ENCODE measurements around the gene CHCT1. TPM values are rescaled to one million over a fixed set of nuclear protein-coding genes. Genes with fewer than 3 reads are reported as not detected.

CHCT1 gene
- total RNA-seq, 1 donor from 2014 or later, result 1.6 TPM

DNA sequence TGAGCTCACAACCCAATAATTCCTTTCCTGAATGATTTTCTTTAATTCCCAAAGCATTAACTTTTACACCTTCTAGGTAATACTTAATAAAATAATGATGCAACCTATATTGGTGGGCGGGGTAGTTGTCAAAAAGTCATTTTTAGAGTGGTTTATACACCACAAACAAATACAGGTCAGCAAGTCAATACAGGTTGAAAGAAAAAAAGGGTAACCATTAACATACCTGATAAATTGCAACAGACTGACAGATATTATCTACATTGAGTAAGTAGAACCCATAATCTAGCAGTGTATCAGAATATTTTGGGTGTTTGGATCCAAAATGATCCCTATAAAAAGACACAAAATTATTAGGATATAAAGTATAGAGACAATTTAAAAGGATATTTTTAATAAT lies 39.3 kb downstream of the CHCT1 start:
- Histone ChIP-seq H3K4me1 (ENCODE audit: control insufficient read depth in 3 of 3, insufficient read depth in 3 of 3, low read length in 3 of 3) (no peaks in the 10 kb centered on the region), H3K9ac (ENCODE audit: low read depth in 1 of 3, low read length in 3 of 3) (no peak overlapping the region), H3K36me3 (ENCODE audit: control insufficient read depth in 3 of 3, insufficient read depth in 3 of 3, low read length in 3 of 3) (peaks cover 5 to 61% (median 8%) of the 10 kb centered on the region in 3 donors), H3K27me3 (ENCODE audit: control insufficient read depth in 3 of 3, insufficient read depth in 3 of 3, low read length in 3 of 3) (no peaks in the 10 kb centered on the region), H3K4me3 (ENCODE audit: low read length in 3 of 3) (no peak overlapping the region), H3K9me3 (ENCODE audit: control insufficient read depth in 3 of 3, low read length in 3 of 3) (no peaks in the 10 kb centered on the region), H3K27ac (ENCODE audit: low read depth, low read length) (no peak overlapping the region)

DNA sequence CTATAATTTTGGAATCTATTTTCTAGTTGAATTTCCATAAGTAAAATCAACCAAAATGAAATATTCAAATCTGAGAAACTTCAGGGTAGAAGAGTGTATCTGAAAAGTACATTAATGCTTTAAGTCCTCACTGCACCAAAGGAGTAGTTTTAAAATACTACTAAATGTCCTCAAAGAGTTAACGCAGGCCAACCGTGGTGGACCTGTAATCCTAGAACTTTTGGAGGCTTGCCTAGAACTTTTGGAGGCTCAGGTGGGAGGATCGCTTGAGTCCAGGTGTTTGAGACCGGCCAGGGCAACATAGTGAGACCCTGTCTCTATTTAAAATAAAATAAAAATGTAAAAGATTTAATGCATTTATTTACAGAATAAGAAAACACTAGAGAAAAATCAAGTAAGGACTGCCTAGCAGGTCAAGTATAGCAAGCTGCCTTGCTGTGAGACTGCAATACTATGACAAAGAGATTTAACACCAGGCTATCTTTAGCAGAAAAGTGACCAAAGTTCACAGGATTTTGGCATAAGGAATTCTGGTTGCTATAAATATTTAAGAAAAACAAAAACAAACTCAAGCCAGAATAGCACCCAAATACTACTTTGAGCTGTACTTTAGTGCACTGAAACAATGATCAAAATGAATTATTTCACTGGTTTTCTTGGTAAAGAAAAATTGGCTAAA lies 41.0 kb downstream of the CHCT1 start:
- H3K36me3 ChIP-seq (ENCODE audit: control insufficient read depth in 3 of 3, insufficient read depth in 3 of 3, low read length in 3 of 3), result peaks cover 0 to 52% (median 2%) of the 10 kb centered on the region in 3 donors

DNA sequence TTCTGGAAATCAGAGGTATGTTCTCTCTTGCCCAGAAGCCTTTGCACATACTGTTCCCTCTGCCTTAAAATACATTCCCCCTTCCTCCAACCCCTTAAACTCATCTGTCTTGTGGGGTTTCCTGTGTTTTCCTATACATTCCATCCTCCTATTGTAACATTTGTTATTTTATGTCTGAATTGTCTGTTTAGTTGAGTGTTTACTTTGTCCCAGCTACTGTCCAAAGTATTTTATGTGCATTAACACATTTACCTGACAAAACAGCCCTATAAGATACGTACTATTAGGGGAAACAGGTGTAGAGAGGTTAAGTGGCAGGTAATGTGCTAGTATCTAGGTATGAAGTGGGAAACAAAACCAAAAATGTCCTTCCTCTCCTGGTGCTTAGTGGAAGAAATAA lies 42.1 kb downstream of the CHCT1 start:
- H3K27me3 ChIP-seq (ENCODE audit: control insufficient read depth in 3 of 3, insufficient read depth in 3 of 3, low read length in 3 of 3), result no peaks in the 10 kb centered on the region
- H3K4me1 ChIP-seq (ENCODE audit: control insufficient read depth in 3 of 3, insufficient read depth in 3 of 3, low read length in 3 of 3), result peaks cover 4 to 9% (median 4%) of the 10 kb centered on the region in 3 donors
- no peaks in the 10 kb centered on the region for H3K9me3 ChIP-seq (ENCODE audit: control insufficient read depth in 3 of 3, low read length in 3 of 3)
- H3K4me3 ChIP-seq (ENCODE audit: low read length in 3 of 3), result no peak overlapping the region
- H3K27ac ChIP-seq (ENCODE audit: low read depth, low read length), result no peak overlapping the region
- H3K36me3 ChIP-seq (ENCODE audit: control insufficient read depth in 3 of 3, insufficient read depth in 3 of 3, low read length in 3 of 3), result peaks cover 0 to 50% (median 0%) of the 10 kb centered on the region in 3 donors
- no peak overlapping the region for H3K9ac ChIP-seq (ENCODE audit: low read depth in 1 of 3, low read length in 3 of 3)

More for the DNA sequence above, 41.0 kb downstream of the CHCT1 start:
- Histone ChIP-seq H3K27me3 (ENCODE audit: control insufficient read depth in 3 of 3, insufficient read depth in 3 of 3, low read length in 3 of 3) (no peaks in the 10 kb centered on the region), H3K9me3 (ENCODE audit: control insufficient read depth in 3 of 3, low read length in 3 of 3) (no peaks in the 10 kb centered on the region), H3K4me1 (ENCODE audit: control insufficient read depth in 3 of 3, insufficient read depth in 3 of 3, low read length in 3 of 3) (peaks cover 0 to 3% (median under 1%) of the 10 kb centered on the region in 3 donors), H3K27ac (ENCODE audit: low read depth, low read length) (no peak overlapping the region), H3K9ac (ENCODE audit: low read depth in 1 of 3, low read length in 3 of 3) (no peak overlapping the region), H3K4me3 (ENCODE audit: low read length in 3 of 3) (no peak overlapping the region)

DNA sequence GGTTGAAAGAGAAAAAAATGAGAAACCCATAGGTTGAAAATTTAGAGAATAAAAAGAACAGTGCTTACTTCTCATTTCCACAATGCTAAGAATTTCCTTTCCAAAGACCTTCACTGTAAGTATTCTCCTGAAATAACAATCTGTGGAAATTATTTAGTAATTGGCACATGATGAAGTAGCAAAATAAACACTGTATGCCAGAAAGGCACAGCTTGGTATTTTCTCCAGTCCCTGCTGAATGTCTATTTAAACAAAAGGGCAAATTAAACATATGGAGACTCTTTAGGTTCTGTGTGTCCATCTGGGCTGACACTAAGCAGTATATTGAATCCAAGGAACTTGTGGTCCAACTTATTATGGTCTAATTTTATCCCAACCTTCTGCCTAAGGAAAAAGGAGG lies 46.1 kb downstream of the CHCT1 start:
- Histone ChIP-seq H3K9ac (ENCODE audit: low read depth in 1 of 3, low read length in 3 of 3) (peak overlapping the region in 1 of 3 donors; percentile 20), H3K4me1 (ENCODE audit: control insufficient read depth in 3 of 3, insufficient read depth in 3 of 3, low read length in 3 of 3) (peaks cover 8 to 18% (median 8%) of the 10 kb centered on the region in 3 donors), H3K36me3 (ENCODE audit: control insufficient read depth in 3 of 3, insufficient read depth in 3 of 3, low read length in 3 of 3) (peaks cover 0 to 22% (median 0%) of the 10 kb centered on the region in 3 donors), H3K27me3 (ENCODE audit: control insufficient read depth in 3 of 3, insufficient read depth in 3 of 3, low read length in 3 of 3) (no peaks in the 10 kb centered on the region), H3K27ac (ENCODE audit: low read depth, low read length) (peak overlapping the region; percentile 20), H3K4me3 (ENCODE audit: low read length in 3 of 3) (no peak overlapping the region), H3K9me3 (ENCODE audit: control insufficient read depth in 3 of 3, low read length in 3 of 3) (no peaks in the 10 kb centered on the region)

DNA sequence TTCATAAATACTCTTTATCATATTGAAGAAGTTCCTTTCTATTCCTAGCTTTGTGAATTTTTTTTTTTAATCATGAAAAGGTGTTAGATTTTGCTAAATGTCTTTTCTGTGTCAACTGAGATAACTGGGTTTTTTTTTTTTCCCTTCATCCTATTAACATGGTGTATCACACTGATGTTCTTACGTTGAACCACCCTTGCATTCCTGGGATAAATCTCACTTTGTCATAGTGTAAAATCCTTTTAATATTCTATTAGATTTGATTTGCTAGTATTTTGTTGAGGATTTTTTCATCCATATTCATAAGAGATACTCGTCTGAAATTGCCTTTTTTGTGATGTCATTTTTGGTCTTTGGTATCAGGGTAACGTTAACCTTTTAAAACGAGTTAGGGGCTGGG lies 49.2 kb downstream of the CHCT1 start:
- H3K9ac ChIP-seq (ENCODE audit: low read depth in 1 of 3, low read length in 3 of 3), result no peak overlapping the region
- no peaks in the 10 kb centered on the region for H3K27me3 ChIP-seq (ENCODE audit: control insufficient read depth in 3 of 3, insufficient read depth in 3 of 3, low read length in 3 of 3)
- peaks cover 0 to 3% (median 0%) of the 10 kb centered on the region in 3 donors for H3K36me3 ChIP-seq (ENCODE audit: control insufficient read depth in 3 of 3, insufficient read depth in 3 of 3, low read length in 3 of 3)

DNA sequence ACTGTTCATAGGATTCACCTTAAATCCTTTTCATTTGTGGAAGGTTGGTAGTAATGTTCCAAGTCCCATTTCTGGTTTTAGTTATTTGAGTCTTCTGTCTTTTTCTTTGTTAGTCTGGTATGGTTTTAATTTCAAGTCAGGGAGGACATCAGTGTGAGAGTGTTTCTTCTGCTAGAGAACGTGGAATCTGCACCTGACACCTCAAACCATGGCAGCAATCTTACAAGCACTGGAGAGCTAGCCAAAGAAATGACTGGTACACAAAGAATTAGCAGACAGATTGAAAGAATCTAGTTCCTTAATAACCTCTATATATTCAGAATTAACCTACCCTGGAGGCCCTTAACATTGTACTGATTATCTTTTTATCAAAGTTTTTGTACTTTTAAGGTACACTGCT lies 50.2 kb downstream of the CHCT1 start:
- H3K27me3 ChIP-seq (ENCODE audit: control insufficient read depth in 3 of 3, insufficient read depth in 3 of 3, low read length in 3 of 3), result no peaks in the 10 kb centered on the region
- H3K4me1 ChIP-seq (ENCODE audit: control insufficient read depth in 3 of 3, insufficient read depth in 3 of 3, low read length in 3 of 3), result peaks cover 8 to 18% (median 8%) of the 10 kb centered on the region in 3 donors
- H3K4me3 ChIP-seq (ENCODE audit: low read length in 3 of 3), result no peak overlapping the region
- peaks cover 0 to 6% (median 0%) of the 10 kb centered on the region in 3 donors for H3K36me3 ChIP-seq (ENCODE audit: control insufficient read depth in 3 of 3, insufficient read depth in 3 of 3, low read length in 3 of 3)
- H3K27ac ChIP-seq (ENCODE audit: low read depth, low read length), result no peak overlapping the region
- H3K9ac ChIP-seq (ENCODE audit: low read depth in 1 of 3, low read length in 3 of 3), result no peak overlapping the region
- H3K9me3 ChIP-seq (ENCODE audit: control insufficient read depth in 3 of 3, low read length in 3 of 3), result no peaks in the 10 kb centered on the region

More for the DNA sequence above, 49.2 kb downstream of the CHCT1 start:
- H3K9me3 ChIP-seq (ENCODE audit: control insufficient read depth in 3 of 3, low read length in 3 of 3), result no peaks in the 10 kb centered on the region
- H3K4me1 ChIP-seq (ENCODE audit: control insufficient read depth in 3 of 3, insufficient read depth in 3 of 3, low read length in 3 of 3), result peaks cover 8 to 18% (median 8%) of the 10 kb centered on the region in 3 donors
- no peak overlapping the region for H3K4me3 ChIP-seq (ENCODE audit: low read length in 3 of 3)
- H3K27ac ChIP-seq (ENCODE audit: low read depth, low read length), result no peak overlapping the region

DNA sequence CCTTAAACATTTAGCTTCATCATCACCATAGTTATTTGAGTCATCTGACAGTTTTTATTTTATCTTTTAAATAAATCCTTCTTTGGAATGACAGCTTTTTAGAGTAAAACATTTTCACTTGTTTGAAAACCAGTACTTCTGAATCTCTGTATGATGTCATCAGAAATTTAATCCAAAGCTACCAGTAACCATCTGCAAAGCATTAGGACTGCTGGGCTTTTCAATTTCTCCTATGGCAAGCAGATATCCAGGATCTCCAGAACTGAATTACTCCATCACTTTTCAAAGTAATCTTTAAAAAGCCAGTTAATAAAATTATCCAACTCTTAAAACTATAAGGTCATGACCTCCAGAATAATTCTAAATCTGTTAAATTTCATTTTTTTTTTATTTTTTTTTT lies 51.5 kb downstream of the CHCT1 start:
- no peak overlapping the region for H3K27ac ChIP-seq (ENCODE audit: low read depth, low read length)
- H3K27me3 ChIP-seq (ENCODE audit: control insufficient read depth in 3 of 3, insufficient read depth in 3 of 3, low read length in 3 of 3), result no peaks in the 10 kb centered on the region
- no peak overlapping the region for H3K4me3 ChIP-seq (ENCODE audit: low read length in 3 of 3)
- no peaks in the 10 kb centered on the region for H3K9me3 ChIP-seq (ENCODE audit: control insufficient read depth in 3 of 3, low read length in 3 of 3)
- no peak overlapping the region for H3K9ac ChIP-seq (ENCODE audit: low read depth in 1 of 3, low read length in 3 of 3)
- peaks cover 0 to 3% (median 0%) of the 10 kb centered on the region in 3 donors for H3K36me3 ChIP-seq (ENCODE audit: control insufficient read depth in 3 of 3, insufficient read depth in 3 of 3, low read length in 3 of 3)
- peaks cover 4 to 10% (median 4%) of the 10 kb centered on the region in 3 donors for H3K4me1 ChIP-seq (ENCODE audit: control insufficient read depth in 3 of 3, insufficient read depth in 3 of 3, low read length in 3 of 3)

Other genes with a start within 250 kb of the CHCT1 start
- gene USP32, start 30.4 kb upstream of the CHCT1 start, total RNA-seq, result 39.7 TPM
- 40.2 TPM for gene APPBP2, start 103.8 kb downstream of the CHCT1 start, total RNA-seq
- gene PPM1D, start 177.7 kb downstream of the CHCT1 start, total RNA-seq, result 7.3 TPM

Measured in skeletal muscle tissue (tissue), 4 donors.